ENCODE results near the gene ZNF772.
"Not testable (repeated sequence)": the region's sequence is repeated elsewhere in the genome, so short reads cannot be mapped to it uniquely, and the experiment has no call there.

Gene ZNF772

DNA sequence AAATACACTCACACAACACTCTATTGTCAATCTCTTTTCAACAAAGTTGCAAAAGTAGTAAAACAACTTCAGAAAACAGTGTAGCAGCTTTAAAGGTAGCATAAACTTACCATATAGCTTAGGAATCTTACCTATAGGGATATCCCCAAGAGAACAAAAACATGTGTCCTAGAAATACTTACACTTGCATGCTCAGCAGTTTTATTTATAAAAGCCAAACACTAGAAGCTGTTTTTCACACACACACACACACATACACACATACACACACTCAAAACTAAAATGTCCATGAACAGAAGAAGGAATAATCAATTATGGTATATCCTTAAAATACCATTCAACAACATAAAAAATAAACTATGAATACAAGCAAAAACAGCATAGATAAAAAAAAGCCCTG is 34.1 kb upstream of the ZNF772 start:
- no peak overlapping the region for H2BK12ac ChIP-seq (ENCODE audit: low read length in 2 of 2)
- H2BK120ac ChIP-seq (ENCODE audit: low read depth, low read length): no peak overlapping the region
- no peak overlapping the region for H3K4me2 ChIP-seq (ENCODE audit: low read length, poor library complexity, severe bottlenecking)
- H3K36me3 ChIP-seq (ENCODE audit: control insufficient read depth in 1 of 2, insufficient read depth in 2 of 2, low read depth in 1 of 2, low read length in 2 of 2): peaks cover 25 to 79% of the 10 kb centered on the region in 2 experiments
- H3K9ac ChIP-seq (ENCODE audit: low read length): no peak overlapping the region
- H3K18ac ChIP-seq (ENCODE audit: low read depth in 1 of 2, low read length in 2 of 2): no peak overlapping the region
- no peak overlapping the region for H4K8ac ChIP-seq (ENCODE audit: low read length)
- H3K4ac ChIP-seq (ENCODE audit: low read depth in 1 of 2, low read length in 2 of 2): no peak overlapping the region
- H2AFZ ChIP-seq (ENCODE audit: low read depth, low read length): no peak overlapping the region
- no peaks in the 10 kb centered on the region for H3K4me1 ChIP-seq (ENCODE audit: control insufficient read depth, insufficient read depth, low read depth, low read length)
- H3K23ac ChIP-seq (ENCODE audit: low read length in 2 of 2): no peak overlapping the region
- no peak overlapping the region for H4K91ac ChIP-seq (ENCODE audit: low read length)
- H3K27ac ChIP-seq (ENCODE audit: low read length, poor library complexity, severe bottlenecking): no peak overlapping the region
- no peak overlapping the region for H3K4me3 ChIP-seq (ENCODE audit: insufficient read depth in 1 of 2, low read depth in 1 of 2, low read length in 2 of 2)
- no peaks in the 10 kb centered on the region for H3K27me3 ChIP-seq (ENCODE audit: control insufficient read depth in 1 of 2, insufficient read depth in 1 of 2, low read length in 2 of 2)
- no peak overlapping the region for H2BK5ac ChIP-seq (ENCODE audit: low read depth, low read length, poor library complexity, severe bottlenecking)
- DNase-seq: no peak
- H3K14ac ChIP-seq (ENCODE audit: low read length in 2 of 2): no peak overlapping the region
- H3K9me3 ChIP-seq (ENCODE audit: control insufficient read depth, low read length): peaks cover 85% of the 10 kb centered on the region
- H2AK5ac ChIP-seq (ENCODE audit: low read length, severe bottlenecking): no peak overlapping the region
- no peak overlapping the region for H2BK15ac ChIP-seq (ENCODE audit: low read depth, poor library complexity, severe bottlenecking)
- H3K79me1 ChIP-seq (replicated peaks; ENCODE audit: low read length, poor library complexity, severe bottlenecking): peaks cover 3% of the 10 kb centered on the region

DNA sequence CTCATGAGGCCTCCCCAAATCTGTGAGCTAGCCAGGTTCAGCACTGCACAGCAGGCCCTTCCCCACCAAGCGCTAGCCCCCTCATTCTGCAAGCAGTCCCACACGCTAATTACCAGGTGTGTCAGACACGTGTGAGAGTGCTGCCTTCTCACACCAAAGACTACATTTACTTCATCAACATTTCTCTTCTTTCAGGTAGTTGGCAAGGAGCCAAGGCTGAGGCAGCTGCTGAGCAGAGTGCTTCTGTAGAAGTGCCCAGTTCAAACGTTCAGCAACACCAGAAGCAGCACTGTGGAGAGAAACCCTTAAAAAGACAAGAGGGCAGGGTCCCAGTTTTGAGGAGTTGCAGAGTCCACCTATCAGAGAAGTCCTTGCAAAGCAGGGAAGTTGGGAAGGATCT is 28.8 kb upstream of the ZNF772 start:
- no peak for DNase-seq
- Histone ChIP-seq H2AK5ac (ENCODE audit: low read length, severe bottlenecking) (no peak overlapping the region), H3K23ac (ENCODE audit: low read length in 2 of 2) (no peak overlapping the region), H3K18ac (ENCODE audit: low read depth in 1 of 2, low read length in 2 of 2) (no peak overlapping the region), H2AFZ (ENCODE audit: low read depth, low read length) (no peak overlapping the region), H2BK5ac (ENCODE audit: low read depth, low read length, poor library complexity, severe bottlenecking) (no peak overlapping the region), H4K8ac (ENCODE audit: low read length) (no peak overlapping the region), H3K9me3 (ENCODE audit: control insufficient read depth, low read length) (peaks cover 45% of the 10 kb centered on the region), H2BK15ac (ENCODE audit: low read depth, poor library complexity, severe bottlenecking) (no peak overlapping the region), H3K27ac (ENCODE audit: low read length, poor library complexity, severe bottlenecking) (no peak overlapping the region), H2BK120ac (ENCODE audit: low read depth, low read length) (no peak overlapping the region), H3K4me2 (ENCODE audit: low read length, poor library complexity, severe bottlenecking) (no peak overlapping the region), H3K4ac (ENCODE audit: low read depth in 1 of 2, low read length in 2 of 2) (no peak overlapping the region), H3K79me1 (replicated peaks; ENCODE audit: low read length, poor library complexity, severe bottlenecking) (peaks cover 27% of the 10 kb centered on the region), H3K36me3 (ENCODE audit: control insufficient read depth in 1 of 2, insufficient read depth in 2 of 2, low read depth in 1 of 2, low read length in 2 of 2) (peaks cover 49 to 71% of the 10 kb centered on the region in 2 experiments), H3K4me3 (ENCODE audit: insufficient read depth in 1 of 2, low read depth in 1 of 2, low read length in 2 of 2) (no peak overlapping the region), H3K14ac (ENCODE audit: low read length in 2 of 2) (no peak overlapping the region), H3K9ac (ENCODE audit: low read length) (no peak overlapping the region), H4K91ac (ENCODE audit: low read length) (no peak overlapping the region), H3K4me1 (ENCODE audit: control insufficient read depth, insufficient read depth, low read depth, low read length) (no peaks in the 10 kb centered on the region), H3K27me3 (ENCODE audit: control insufficient read depth in 1 of 2, insufficient read depth in 1 of 2, low read length in 2 of 2) (no peaks in the 10 kb centered on the region), H2BK12ac (ENCODE audit: low read length in 2 of 2) (no peak overlapping the region)
- 99% methylated on average over 4 of the region's 4 CpGs for WGBS

DNA sequence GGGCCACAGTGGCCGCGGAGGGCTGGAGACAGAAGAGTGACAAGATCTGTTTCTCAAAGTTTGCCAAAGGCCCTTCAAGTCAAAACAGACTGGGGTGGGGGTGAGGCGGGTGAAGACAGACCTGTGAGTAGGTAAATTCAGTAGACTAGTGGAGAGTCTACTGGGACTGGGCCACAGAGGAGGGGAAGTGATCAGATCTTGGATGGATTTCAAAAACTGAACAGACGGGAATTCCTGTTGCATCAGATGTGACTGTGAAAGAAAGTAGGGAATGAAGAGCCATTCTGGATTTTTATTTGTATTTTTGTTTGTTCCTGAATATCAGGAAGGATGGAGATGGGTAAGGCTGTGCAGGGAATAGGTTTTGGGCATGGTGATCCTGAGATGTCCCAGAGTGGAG is 23.0 kb upstream of the ZNF772 start:
- H3K27ac ChIP-seq (ENCODE audit: low read length, poor library complexity, severe bottlenecking); H2BK12ac ChIP-seq (ENCODE audit: low read length in 2 of 2): not testable (repeated sequence)
- DNase-seq: peak; percentile 43

DNA sequence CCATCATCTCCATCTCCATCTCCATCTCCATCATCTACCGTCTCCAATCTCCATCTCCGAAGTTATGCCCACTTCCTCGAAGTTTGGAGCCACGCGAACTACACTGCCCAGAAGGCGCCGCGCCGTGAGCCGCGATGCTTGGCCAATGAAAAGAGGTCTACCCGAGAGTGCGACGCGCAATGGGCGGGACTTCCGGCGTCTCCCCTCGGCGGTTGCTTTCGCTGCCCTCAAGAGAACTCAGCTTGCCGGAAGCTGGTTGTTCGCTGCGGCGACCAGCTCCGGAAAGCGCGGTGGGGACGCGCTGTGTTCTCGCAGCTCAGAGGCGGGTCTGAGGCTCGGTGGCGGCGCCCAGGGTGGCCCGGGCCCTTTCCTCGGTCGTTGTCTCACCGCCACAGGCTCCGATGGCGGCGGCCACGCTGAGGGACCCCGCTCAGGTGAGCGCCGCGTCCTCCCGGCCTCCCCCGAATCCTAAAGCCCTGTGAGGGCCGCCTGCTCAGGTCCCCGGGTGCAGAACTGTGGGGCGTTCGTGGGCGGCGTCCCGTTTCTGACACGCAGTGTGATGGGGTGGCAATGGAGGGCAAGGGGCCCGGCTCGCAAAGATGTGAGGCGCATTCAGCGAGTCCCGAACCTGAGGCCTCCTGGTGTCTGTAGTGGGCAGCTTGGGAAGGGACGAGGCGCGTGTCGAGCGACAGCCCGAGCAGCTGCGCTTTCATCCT is 22.5 kb upstream of the ZNF772 start, which contains the start of gene ZNF773:
Gene ZNF773, plus strand, starts transcription at position 259 of the 716 bp plus-strand sequence. Its CDS starts 143 bp downstream, at position 402.
- WGBS: under 1% methylated on average over 40 of the region's 69 CpGs
- H3K79me1 ChIP-seq (replicated peaks; ENCODE audit: low read length, poor library complexity, severe bottlenecking): peaks cover 28% of the 10 kb centered on the region
- not testable (repeated sequence) for H3K27me3 ChIP-seq (ENCODE audit: control insufficient read depth in 1 of 2, insufficient read depth in 1 of 2, low read length in 2 of 2); H3K9me3 ChIP-seq (ENCODE audit: control insufficient read depth, low read length); H3K4me1 ChIP-seq (ENCODE audit: control insufficient read depth, insufficient read depth, low read depth, low read length); H2AK5ac ChIP-seq (ENCODE audit: low read length, severe bottlenecking); H3K27ac ChIP-seq (ENCODE audit: low read length, poor library complexity, severe bottlenecking); H2BK12ac ChIP-seq (ENCODE audit: low read length in 2 of 2); H3K23ac ChIP-seq (ENCODE audit: low read length in 2 of 2)
- peak within 1 kb of the TSS; percentile 52 for H4K91ac ChIP-seq (ENCODE audit: low read length)
- H2BK120ac ChIP-seq (ENCODE audit: low read depth, low read length): peak within 1 kb of the TSS; percentile 19
- peak within 1 kb of the TSS; percentile 4 for H2BK5ac ChIP-seq (ENCODE audit: low read depth, low read length, poor library complexity, severe bottlenecking)
- peak; percentile 95 for DNase-seq
- peak within 1 kb of the TSS; percentile 89 to 91 for H3K18ac ChIP-seq (ENCODE audit: low read depth in 1 of 2, low read length in 2 of 2)
- H3K36me3 ChIP-seq (ENCODE audit: control insufficient read depth in 1 of 2, insufficient read depth in 2 of 2, low read depth in 1 of 2, low read length in 2 of 2): peaks cover 21 to 25% of the 10 kb centered on the region in 2 experiments
- H3K14ac ChIP-seq (ENCODE audit: low read length in 2 of 2): peak within 1 kb of the TSS in 1 of 2 experiments; percentile 97
- H2AFZ ChIP-seq (ENCODE audit: low read depth, low read length): peak within 1 kb of the TSS; percentile 88
- H3K4me3 ChIP-seq (ENCODE audit: insufficient read depth in 1 of 2, low read depth in 1 of 2, low read length in 2 of 2): peak within 1 kb of the TSS; percentile 82 to 86
- H3K9ac ChIP-seq (ENCODE audit: low read length): peak within 1 kb of the TSS; percentile 92
- peak within 1 kb of the TSS; percentile 83 for H2BK15ac ChIP-seq (ENCODE audit: low read depth, poor library complexity, severe bottlenecking)
- H3K4ac ChIP-seq (ENCODE audit: low read depth in 1 of 2, low read length in 2 of 2): peak within 1 kb of the TSS; percentile 90 to 94
- H4K8ac ChIP-seq (ENCODE audit: low read length): peak within 1 kb of the TSS; percentile 95
- peak within 1 kb of the TSS; percentile 75 for H3K4me2 ChIP-seq (ENCODE audit: low read length, poor library complexity, severe bottlenecking)

More for the DNA sequence above, 23.0 kb upstream of the ZNF772 start:
- H3K36me3 ChIP-seq (ENCODE audit: control insufficient read depth in 1 of 2, insufficient read depth in 2 of 2, low read depth in 1 of 2, low read length in 2 of 2): peaks cover 26 to 27% of the 10 kb centered on the region in 2 experiments
- peak overlapping the region; percentile 87 for H3K9ac ChIP-seq (ENCODE audit: low read length)
- peak overlapping the region in 1 of 2 experiments; percentile 78 for H3K4me3 ChIP-seq (ENCODE audit: insufficient read depth in 1 of 2, low read depth in 1 of 2, low read length in 2 of 2)
- peak overlapping the region in 1 of 2 experiments; percentile 41 for H3K14ac ChIP-seq (ENCODE audit: low read length in 2 of 2)
- not testable (repeated sequence) for H3K4me1 ChIP-seq (ENCODE audit: control insufficient read depth, insufficient read depth, low read depth, low read length); H2BK15ac ChIP-seq (ENCODE audit: low read depth, poor library complexity, severe bottlenecking); H2AFZ ChIP-seq (ENCODE audit: low read depth, low read length); H4K91ac ChIP-seq (ENCODE audit: low read length); H3K18ac ChIP-seq (ENCODE audit: low read depth in 1 of 2, low read length in 2 of 2); H2AK5ac ChIP-seq (ENCODE audit: low read length, severe bottlenecking); H3K27me3 ChIP-seq (ENCODE audit: control insufficient read depth in 1 of 2, insufficient read depth in 1 of 2, low read length in 2 of 2); H3K9me3 ChIP-seq (ENCODE audit: control insufficient read depth, low read length); H2BK120ac ChIP-seq (ENCODE audit: low read depth, low read length); H3K23ac ChIP-seq (ENCODE audit: low read length in 2 of 2); H2BK5ac ChIP-seq (ENCODE audit: low read depth, low read length, poor library complexity, severe bottlenecking); H4K8ac ChIP-seq (ENCODE audit: low read length); H3K4ac ChIP-seq (ENCODE audit: low read depth in 1 of 2, low read length in 2 of 2)
- H3K79me1 ChIP-seq (replicated peaks; ENCODE audit: low read length, poor library complexity, severe bottlenecking): peaks cover 29% of the 10 kb centered on the region
- H3K4me2 ChIP-seq (ENCODE audit: low read length, poor library complexity, severe bottlenecking): peak overlapping the region; percentile 75
- WGBS: 19% methylated on average over 2 of the region's 4 CpGs

Measured in mesenchymal stem cell (in vitro differentiated cells and primary cell).